Right lobe of liver (tissue), 4 donors: ENCODE measurements around the gene FAM219A.

Source experiments
- POLR2A ChIP-seq: fragments of 450-650 bp; IDR thresholded peaks from one replicate; pipeline ENCODE4 v1.6.1; 2017; ENCODE audit warnings: antibody characterized with exemption, mild to moderate bottlenecking
- TF ChIP-seq, protein P1 (sequence below), 4 donors: fragments of 200-600 bp in 3 of 4; fragments of 450-650 bp in 1 of 4; IDR thresholded peaks; one replicate each; pipeline versions ENCODE4 v1.5.1 to v1.8.0; 2016 to 2022; ENCODE audit warnings: antibody characterized with exemption in 4 of 4, mild to moderate bottlenecking in 2 of 4
- donor health status: DM: no; HTN: no; CAD: no.
- donor health status: DM: no; HTN: no; CAD: no.
- donor health status: DM: no; HTN: yes; CAD: no.

DNA sequence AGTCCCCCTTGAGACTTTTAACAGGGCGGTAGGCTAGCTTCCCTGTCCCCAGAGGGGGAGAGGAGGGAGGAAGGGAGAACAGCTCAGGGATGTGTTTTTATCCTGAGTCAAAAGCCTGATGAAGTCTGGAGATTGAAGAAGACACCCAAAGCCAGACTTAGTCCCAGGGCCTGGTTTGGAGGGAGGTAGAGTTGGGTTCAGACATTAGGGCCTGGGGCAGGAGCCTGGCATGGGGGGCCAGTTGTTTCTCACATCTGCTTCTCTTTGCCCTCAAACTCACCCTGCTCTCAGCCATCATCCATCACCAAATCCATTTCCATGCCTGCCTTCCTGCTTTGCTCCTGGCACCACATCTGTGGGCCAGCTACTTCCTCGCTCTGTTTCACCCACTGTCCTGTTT is 84.6 kb downstream of the FAM219A start:
- TF ChIP-seq, protein P1, sequence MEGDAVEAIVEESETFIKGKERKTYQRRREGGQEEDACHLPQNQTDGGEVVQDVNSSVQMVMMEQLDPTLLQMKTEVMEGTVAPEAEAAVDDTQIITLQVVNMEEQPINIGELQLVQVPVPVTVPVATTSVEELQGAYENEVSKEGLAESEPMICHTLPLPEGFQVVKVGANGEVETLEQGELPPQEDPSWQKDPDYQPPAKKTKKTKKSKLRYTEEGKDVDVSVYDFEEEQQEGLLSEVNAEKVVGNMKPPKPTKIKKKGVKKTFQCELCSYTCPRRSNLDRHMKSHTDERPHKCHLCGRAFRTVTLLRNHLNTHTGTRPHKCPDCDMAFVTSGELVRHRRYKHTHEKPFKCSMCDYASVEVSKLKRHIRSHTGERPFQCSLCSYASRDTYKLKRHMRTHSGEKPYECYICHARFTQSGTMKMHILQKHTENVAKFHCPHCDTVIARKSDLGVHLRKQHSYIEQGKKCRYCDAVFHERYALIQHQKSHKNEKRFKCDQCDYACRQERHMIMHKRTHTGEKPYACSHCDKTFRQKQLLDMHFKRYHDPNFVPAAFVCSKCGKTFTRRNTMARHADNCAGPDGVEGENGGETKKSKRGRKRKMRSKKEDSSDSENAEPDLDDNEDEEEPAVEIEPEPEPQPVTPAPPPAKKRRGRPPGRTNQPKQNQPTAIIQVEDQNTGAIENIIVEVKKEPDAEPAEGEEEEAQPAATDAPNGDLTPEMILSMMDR (IDR thresholded peaks at IDR 0.05): no peak
- no peak for TF ChIP-seq POLR2A
